HEK293 (cell line): ENCODE results near the gene L3HYPDH.

ENCODE experiments used
- CTCF ChIA-PET: fragments of 350-600 bp; formaldehyde crosslinking; extraction: SDS; loops from one replicate; lab custom pipeline; 2021; ENCODE audit warnings: antibody characterized with exemption; lab: Yijun Ruan, JAX
- POLR2A ChIA-PET: fragments of 300-600 bp; formaldehyde crosslinking; extraction: SDS; loops from one replicate; lab custom pipeline; 2020; ENCODE audit warnings: antibody characterized with exemption, inconsistent platforms; lab: Yijun Ruan, JAX
- H3K27ac ChIP-seq: fragments of 200-500 bp; sonication (Bioruptor generic); 2 replicates; pipeline ENCODE4 v1.5.1; 2014; ENCODE audit warnings: low read depth, low read length, control low read depth, inconsistent platforms; ENCODE audit errors: extremely low read depth
- H3K36me3 ChIP-seq, 2 experiments: fragments of 200-500 bp in 1 of 2; sonication (Bioruptor generic) in 1 of 2; 1 replicate in 1 of 2; 2 replicates in 1 of 2; pipeline ENCODE4 v1.5.1; 2014 to 2017; ENCODE audit warnings: inconsistent platforms in 2 of 2, low read length in 2 of 2; ENCODE audit not compliant: control insufficient read depth in 2 of 2, insufficient read depth in 1 of 2
- H3K4me1 ChIP-seq: fragments of 200-500 bp; sonication (Bioruptor generic); 2 replicates; pipeline ENCODE4 v1.5.1; 2014; ENCODE audit warnings: mild to moderate bottlenecking, low read length, inconsistent platforms; ENCODE audit not compliant: control insufficient read depth, insufficient read depth
- H3K4me3 ChIP-seq: 2 replicates; pipeline ENCODE4 v1.5.1; 2011; ENCODE audit warnings: low read depth, mild to moderate bottlenecking, control low read depth, low read length, moderate library complexity
- H3K9me3 ChIP-seq: fragments of 200-500 bp; sonication (Bioruptor generic); 2 replicates; pipeline ENCODE4 v1.5.1; 2014; ENCODE audit warnings: low read depth, low read length, inconsistent platforms; ENCODE audit not compliant: control insufficient read depth, insufficient read depth
- FEZF1 ChIP-seq: fragments of 450-650 bp; formaldehyde crosslinking; IDR thresholded peaks from 2 replicates; pipeline ENCODE4 v1.5.1; 2016; ENCODE audit warnings: missing biosample characterization, missing genetic modification characterization
- GLIS1 ChIP-seq: fragments of 450-650 bp; formaldehyde crosslinking; IDR thresholded peaks from 2 replicates; pipeline ENCODE4 v1.5.1; 2016; ENCODE audit warnings: missing biosample characterization, missing genetic modification characterization
- HOXC10 ChIP-seq: sonication (generic); formaldehyde crosslinking; IDR thresholded peaks from 2 replicates; pipeline ENCODE4 v1.8.1; 2023; ENCODE audit warnings: mild to moderate bottlenecking, missing genetic modification reagents
- SALL2 ChIP-seq: fragments of 450-650 bp; formaldehyde crosslinking; IDR thresholded peaks from 2 replicates; pipeline ENCODE4 v1.5.0; 2017; ENCODE audit warnings: missing biosample characterization, mild to moderate bottlenecking, missing genetic modification characterization, borderline replicate concordance
- SP2 ChIP-seq: fragments of 450-650 bp; formaldehyde crosslinking; IDR thresholded peaks from 2 replicates; pipeline ENCODE4 v1.5.1; 2016; ENCODE audit warnings: missing biosample characterization, missing genetic modification characterization
- ZBTB10 ChIP-seq: fragments of 450-650 bp; formaldehyde crosslinking; IDR thresholded peaks from 2 replicates; pipeline ENCODE4 v1.5.1; 2016; ENCODE audit warnings: missing biosample characterization, missing genetic modification characterization
- ZBTB20 ChIP-seq: fragments of 450-650 bp; formaldehyde crosslinking; IDR thresholded peaks from 2 replicates; pipeline ENCODE4 v1.5.1; 2016; ENCODE audit warnings: missing biosample characterization, missing genetic modification characterization
- ZFP69B ChIP-seq: fragments of 450-650 bp; formaldehyde crosslinking; IDR thresholded peaks from 2 replicates; pipeline ENCODE4 v1.5.1; 2016; ENCODE audit warnings: missing biosample characterization, missing genetic modification characterization
- ZNF114 ChIP-seq: fragments of 450-650 bp; formaldehyde crosslinking; IDR thresholded peaks from 2 replicates; pipeline ENCODE4 v1.5.0; 2017; ENCODE audit warnings: missing biosample characterization, missing genetic modification characterization
- ZNF398 ChIP-seq: fragments of 450-650 bp; formaldehyde crosslinking; IDR thresholded peaks from 2 replicates; pipeline ENCODE4 v1.5.1; 2017; ENCODE audit warnings: missing biosample characterization, missing genetic modification characterization
- ZNF514 ChIP-seq: fragments of 450-650 bp; formaldehyde crosslinking; IDR thresholded peaks from 2 replicates; pipeline ENCODE4 v1.5.1; 2016; ENCODE audit warnings: missing biosample characterization, missing genetic modification characterization
- ZNF596 ChIP-seq: fragments of 450-650 bp; IDR thresholded peaks from 2 replicates; pipeline ENCODE4 v1.5.0; 2018; ENCODE audit warnings: missing biosample characterization, mild to moderate bottlenecking, missing genetic modification characterization, moderate library complexity
- ZNF621 ChIP-seq: fragments of 450-650 bp; formaldehyde crosslinking; IDR thresholded peaks from 2 replicates; pipeline ENCODE4 v1.5.1; 2017; ENCODE audit warnings: missing biosample characterization, missing genetic modification characterization
- ZNF660 ChIP-seq: fragments of 450-650 bp; IDR thresholded peaks from 2 replicates; pipeline ENCODE4 v1.5.1; 2018; ENCODE audit warnings: missing biosample characterization, mild to moderate bottlenecking, missing genetic modification characterization
- TF ChIP-seq, protein P1 (sequence below): fragments of 450-650 bp; formaldehyde crosslinking; IDR thresholded peaks from 2 replicates; pipeline ENCODE4 v1.5.0; 2017; ENCODE audit warnings: missing biosample characterization, missing genetic modification characterization, borderline replicate concordance
- TF ChIP-seq, protein P2 (sequence below): fragments of 450-650 bp; formaldehyde crosslinking; IDR thresholded peaks from 2 replicates; pipeline ENCODE4 v1.5.1; 2016; ENCODE audit warnings: missing biosample characterization, missing genetic modification characterization, borderline replicate concordance
- TF ChIP-seq, protein P3 (sequence below): fragments of 450-650 bp; formaldehyde crosslinking; conservative IDR thresholded peaks from 2 replicates; pipeline ENCODE4 v1.5.1; 2016; ENCODE audit warnings: low read depth, missing biosample characterization, missing genetic modification characterization
- TF ChIP-seq, protein P4 (sequence below): fragments of 450-650 bp; formaldehyde crosslinking; IDR thresholded peaks from 2 replicates; pipeline ENCODE4 v1.5.1; 2016; ENCODE audit warnings: missing biosample characterization, missing genetic modification characterization, borderline replicate concordance

Gene L3HYPDH

GRCh38 chr14:59483819-59484638 is at the start of gene L3HYPDH, which contains the start of gene JKAMP:
Gene L3HYPDH, minus strand, starts transcription at chr14:59484408. Its CDS starts 92 bp downstream, at chr14:59484316.
Gene JKAMP, plus strand, starts transcription at chr14:59484517. Its CDS starts 73 bp downstream, at chr14:59484590.
- Histone ChIP-seq H3K4me1 (0 out of 2 replicates have a peak, but pooled peaks cover 3% of the 10 kb centered on the region), H3K36me3 (peaks cover 16 to 28% of the 10 kb centered on the region in 2 experiments), H3K27ac (peak within 1 kb of the TSS; percentile 84), H3K4me3 (peak within 1 kb of the TSS; percentile 84), H3K9me3 (no peaks in the 10 kb centered on the region)
- ChIA-PET CTCF (interaction anchor here (0.7 to 1.9 kb wide), 8 partner anchors 9 to 701 kb away, joined by 3 to 7 read pairs (median 4); partner anchors contain the start of gene GPR135), POLR2A (interaction anchor here (0.8 to 2.4 kb wide), 12 partner anchors 9 to 765 kb away, joined by 3 to 18 read pairs (median 3); partner anchors contain the start of genes DAAM1, DHRS7, GPR135 and LRRC9)
- TF ChIP-seq FEZF1 (tag by site-specific recombination), result no peak
- TF ChIP-seq, protein P1, sequence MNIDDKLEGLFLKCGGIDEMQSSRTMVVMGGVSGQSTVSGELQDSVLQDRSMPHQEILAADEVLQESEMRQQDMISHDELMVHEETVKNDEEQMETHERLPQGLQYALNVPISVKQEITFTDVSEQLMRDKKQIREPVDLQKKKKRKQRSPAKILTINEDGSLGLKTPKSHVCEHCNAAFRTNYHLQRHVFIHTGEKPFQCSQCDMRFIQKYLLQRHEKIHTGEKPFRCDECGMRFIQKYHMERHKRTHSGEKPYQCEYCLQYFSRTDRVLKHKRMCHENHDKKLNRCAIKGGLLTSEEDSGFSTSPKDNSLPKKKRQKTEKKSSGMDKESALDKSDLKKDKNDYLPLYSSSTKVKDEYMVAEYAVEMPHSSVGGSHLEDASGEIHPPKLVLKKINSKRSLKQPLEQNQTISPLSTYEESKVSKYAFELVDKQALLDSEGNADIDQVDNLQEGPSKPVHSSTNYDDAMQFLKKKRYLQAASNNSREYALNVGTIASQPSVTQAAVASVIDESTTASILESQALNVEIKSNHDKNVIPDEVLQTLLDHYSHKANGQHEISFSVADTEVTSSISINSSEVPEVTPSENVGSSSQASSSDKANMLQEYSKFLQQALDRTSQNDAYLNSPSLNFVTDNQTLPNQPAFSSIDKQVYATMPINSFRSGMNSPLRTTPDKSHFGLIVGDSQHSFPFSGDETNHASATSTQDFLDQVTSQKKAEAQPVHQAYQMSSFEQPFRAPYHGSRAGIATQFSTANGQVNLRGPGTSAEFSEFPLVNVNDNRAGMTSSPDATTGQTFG, result no peak
- TF ChIP-seq GLIS1 (tag by site-specific recombination), result 0 out of 2 replicates have a peak, but pooled peaks have one; percentile 36
- no peak for TF ChIP-seq ZNF621 (tag by site-specific recombination)
- TF ChIP-seq, protein P2, sequence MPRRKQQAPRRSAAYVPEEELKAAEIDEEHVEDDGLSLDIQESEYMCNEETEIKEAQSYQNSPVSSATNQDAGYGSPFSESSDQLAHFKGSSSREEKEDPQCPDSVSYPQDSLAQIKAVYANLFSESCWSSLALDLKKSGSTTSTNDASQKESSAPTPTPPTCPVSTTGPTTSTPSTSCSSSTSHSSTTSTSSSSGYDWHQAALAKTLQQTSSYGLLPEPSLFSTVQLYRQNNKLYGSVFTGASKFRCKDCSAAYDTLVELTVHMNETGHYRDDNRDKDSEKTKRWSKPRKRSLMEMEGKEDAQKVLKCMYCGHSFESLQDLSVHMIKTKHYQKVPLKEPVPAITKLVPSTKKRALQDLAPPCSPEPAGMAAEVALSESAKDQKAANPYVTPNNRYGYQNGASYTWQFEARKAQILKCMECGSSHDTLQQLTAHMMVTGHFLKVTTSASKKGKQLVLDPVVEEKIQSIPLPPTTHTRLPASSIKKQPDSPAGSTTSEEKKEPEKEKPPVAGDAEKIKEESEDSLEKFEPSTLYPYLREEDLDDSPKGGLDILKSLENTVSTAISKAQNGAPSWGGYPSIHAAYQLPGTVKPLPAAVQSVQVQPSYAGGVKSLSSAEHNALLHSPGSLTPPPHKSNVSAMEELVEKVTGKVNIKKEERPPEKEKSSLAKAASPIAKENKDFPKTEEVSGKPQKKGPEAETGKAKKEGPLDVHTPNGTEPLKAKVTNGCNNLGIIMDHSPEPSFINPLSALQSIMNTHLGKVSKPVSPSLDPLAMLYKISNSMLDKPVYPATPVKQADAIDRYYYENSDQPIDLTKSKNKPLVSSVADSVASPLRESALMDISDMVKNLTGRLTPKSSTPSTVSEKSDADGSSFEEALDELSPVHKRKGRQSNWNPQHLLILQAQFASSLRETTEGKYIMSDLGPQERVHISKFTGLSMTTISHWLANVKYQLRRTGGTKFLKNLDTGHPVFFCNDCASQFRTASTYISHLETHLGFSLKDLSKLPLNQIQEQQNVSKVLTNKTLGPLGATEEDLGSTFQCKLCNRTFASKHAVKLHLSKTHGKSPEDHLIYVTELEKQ (tag by site-specific recombination), result no peak
- TF ChIP-seq, protein P3, sequence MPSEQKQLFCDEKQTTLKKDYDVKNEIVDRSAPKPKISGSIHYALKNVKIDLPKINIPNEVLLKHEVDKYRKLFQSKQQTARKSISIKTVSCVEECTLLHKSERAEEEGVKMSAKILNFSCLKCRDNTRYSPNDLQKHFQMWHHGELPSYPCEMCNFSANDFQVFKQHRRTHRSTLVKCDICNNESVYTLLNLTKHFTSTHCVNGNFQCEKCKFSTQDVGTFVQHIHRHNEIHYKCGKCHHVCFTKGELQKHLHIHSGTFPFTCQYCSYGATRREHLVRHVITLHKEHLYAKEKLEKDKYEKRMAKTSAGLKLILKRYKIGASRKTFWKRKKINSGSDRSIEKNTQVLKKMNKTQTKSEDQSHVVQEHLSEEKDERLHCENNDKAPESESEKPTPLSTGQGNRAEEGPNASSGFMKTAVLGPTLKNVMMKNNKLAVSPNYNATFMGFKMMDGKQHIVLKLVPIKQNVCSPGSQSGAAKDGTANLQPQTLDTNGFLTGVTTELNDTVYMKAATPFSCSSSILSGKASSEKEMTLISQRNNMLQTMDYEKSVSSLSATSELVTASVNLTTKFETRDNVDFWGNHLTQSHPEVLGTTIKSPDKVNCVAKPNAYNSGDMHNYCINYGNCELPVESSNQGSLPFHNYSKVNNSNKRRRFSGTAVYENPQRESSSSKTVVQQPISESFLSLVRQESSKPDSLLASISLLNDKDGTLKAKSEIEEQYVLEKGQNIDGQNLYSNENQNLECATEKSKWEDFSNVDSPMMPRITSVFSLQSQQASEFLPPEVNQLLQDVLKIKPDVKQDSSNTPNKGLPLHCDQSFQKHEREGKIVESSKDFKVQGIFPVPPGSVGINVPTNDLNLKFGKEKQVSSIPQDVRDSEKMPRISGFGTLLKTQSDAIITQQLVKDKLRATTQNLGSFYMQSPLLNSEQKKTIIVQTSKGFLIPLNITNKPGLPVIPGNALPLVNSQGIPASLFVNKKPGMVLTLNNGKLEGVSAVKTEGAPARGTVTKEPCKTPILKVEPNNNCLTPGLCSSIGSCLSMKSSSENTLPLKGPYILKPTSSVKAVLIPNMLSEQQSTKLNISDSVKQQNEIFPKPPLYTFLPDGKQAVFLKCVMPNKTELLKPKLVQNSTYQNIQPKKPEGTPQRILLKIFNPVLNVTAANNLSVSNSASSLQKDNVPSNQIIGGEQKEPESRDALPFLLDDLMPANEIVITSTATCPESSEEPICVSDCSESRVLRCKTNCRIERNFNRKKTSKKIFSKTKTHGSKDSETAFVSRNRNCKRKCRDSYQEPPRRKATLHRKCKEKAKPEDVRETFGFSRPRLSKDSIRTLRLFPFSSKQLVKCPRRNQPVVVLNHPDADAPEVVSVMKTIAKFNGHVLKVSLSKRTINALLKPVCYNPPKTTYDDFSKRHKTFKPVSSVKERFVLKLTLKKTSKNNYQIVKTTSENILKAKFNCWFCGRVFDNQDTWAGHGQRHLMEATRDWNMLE (tag by site-specific recombination), result no peak
- no peak for TF ChIP-seq HOXC10
- no peak for TF ChIP-seq ZNF398 (tag by site-specific recombination)
- no peak for TF ChIP-seq ZNF114
- no peak for TF ChIP-seq ZNF514
- peak; percentile 96 for TF ChIP-seq ZFP69B (tag by site-specific recombination)
- TF ChIP-seq ZBTB20, result peak; percentile 87
- TF ChIP-seq SALL2 (tag by site-specific recombination), result no peak
- peak; percentile 82 for TF ChIP-seq SP2 (tag by site-specific recombination)
- TF ChIP-seq, protein P4, sequence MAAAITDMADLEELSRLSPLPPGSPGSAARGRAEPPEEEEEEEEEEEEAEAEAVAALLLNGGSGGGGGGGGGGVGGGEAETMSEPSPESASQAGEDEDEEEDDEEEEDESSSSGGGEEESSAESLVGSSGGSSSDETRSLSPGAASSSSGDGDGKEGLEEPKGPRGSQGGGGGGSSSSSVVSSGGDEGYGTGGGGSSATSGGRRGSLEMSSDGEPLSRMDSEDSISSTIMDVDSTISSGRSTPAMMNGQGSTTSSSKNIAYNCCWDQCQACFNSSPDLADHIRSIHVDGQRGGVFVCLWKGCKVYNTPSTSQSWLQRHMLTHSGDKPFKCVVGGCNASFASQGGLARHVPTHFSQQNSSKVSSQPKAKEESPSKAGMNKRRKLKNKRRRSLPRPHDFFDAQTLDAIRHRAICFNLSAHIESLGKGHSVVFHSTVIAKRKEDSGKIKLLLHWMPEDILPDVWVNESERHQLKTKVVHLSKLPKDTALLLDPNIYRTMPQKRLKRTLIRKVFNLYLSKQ (tag by site-specific recombination), result no peak
- no peak for TF ChIP-seq ZNF596 (tag by site-specific recombination)
- peak; percentile 21; the same call in 1 of the 2 replicates for TF ChIP-seq ZNF660 (tag by site-specific recombination)
- peak; percentile 41; the same call in 1 of the 2 replicates for TF ChIP-seq ZBTB10
